ENCODE measurements around the gene NGDN.
"Not testable (repeated sequence)": the region's sequence is repeated elsewhere in the genome, so short reads cannot be mapped to it uniquely, and the experiment has no call there.

Gene NGDN, protein sequence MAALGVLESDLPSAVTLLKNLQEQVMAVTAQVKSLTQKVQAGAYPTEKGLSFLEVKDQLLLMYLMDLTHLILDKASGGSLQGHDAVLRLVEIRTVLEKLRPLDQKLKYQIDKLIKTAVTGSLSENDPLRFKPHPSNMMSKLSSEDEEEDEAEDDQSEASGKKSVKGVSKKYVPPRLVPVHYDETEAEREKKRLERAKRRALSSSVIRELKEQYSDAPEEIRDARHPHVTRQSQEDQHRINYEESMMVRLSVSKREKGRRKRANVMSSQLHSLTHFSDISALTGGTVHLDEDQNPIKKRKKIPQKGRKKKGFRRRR

DNA sequence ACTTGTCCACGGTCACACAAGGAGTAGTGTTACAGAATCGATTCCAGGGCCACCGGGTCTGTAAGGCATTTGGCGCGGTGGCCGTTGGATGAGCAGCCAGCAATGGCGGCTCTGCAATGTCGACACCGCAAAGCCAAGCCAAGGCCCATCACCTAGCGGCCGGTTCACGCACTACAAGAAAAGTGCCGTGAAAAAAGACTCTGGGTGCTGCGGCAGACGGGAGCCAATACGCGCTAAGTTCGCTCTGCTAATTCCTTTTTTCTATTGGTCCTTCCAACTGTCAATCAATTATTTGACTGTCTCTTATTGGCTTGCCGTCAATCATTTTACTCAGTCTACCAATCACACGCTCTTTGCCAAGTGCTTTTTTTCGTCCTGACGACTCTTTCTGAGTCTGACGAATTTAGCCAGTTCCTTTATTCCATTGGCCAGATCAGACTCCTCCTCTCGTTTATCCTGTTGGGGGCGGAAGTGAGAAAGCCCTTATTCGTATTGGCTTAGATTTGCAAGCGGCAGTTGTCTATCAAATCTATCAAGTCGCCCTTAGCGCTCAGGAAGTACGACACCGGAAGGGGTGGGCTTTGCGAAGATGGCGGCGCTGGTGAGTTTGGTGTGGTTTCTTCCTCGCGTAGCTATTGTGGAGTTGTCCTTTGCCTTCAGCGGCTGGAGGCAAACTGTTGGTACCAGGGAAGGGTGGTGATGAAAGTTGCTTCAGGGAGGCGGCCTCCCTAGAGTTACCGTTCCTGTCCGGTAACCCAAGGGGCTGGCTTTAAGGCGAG lies at the start of gene NGDN:
Gene NGDN (plus strand): TSS at position 577 of the 779 bp plus-strand sequence. CDS start 13 bp downstream, at position 590.
- DNase-seq, result peak; percentile 98 to 100

DNA sequence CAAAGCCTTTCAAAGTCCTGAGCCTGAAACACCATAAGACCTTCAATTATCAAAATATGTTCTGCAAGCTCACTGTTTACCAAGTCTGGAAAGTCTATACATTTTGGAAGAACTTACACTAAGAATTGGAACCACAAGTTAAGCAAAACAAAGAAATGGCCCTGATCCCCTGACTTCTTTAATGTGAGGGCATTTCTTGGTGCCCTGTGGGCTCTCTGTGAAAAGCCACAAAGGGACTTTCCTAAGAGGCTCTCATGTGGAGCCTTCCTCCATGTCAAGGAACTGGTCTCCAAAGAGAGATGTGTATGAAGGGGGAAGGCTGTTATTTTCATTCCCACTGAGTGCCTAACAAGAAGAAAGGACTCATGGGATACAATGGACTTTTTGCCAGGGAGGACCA lies 47.9 kb upstream of the NGDN start:
- no peak for DNase-seq

DNA sequence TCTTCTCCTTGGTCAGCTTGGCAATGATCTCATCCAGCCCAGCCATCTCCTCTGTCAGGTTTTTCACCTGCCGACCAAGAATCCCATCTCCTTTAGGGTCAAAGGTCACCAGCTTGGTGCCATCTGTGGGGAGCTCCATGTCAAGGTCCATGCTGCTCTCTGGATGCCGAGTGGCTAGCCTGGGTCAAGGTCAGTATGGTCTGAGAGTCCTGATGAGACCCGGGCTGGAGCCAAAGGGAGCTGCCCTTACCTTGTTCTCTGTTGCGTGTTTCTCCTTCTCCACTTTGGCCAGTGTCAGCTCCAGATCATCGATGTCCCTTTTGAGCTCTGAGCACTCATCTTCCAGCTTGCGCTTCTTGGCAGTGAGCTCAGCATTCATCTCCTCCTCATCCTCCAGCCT lies 45.8 kb upstream of the NGDN start:
- no peak for DNase-seq

DNA sequence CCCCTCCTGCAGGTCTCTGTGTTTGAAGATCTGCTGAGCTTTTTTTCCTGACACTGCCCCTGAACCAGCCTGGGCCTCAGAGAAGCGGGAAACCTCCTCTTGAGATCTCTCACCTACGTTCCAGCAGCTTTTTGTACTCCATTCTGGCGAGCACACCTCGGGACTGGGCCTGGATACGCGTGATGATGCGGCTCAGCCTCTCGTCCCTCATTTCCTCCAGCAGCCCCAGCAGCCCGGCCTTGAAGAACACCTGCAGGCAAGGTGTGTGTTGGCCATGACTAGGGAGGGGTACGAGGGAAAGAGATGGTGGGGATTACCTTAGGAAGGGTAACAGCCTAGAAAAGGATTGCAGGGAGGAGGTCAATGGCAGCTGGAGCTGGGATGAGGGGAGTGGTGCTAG lies 44.3 kb upstream of the NGDN start:
- DNase-seq, result no peak

DNA sequence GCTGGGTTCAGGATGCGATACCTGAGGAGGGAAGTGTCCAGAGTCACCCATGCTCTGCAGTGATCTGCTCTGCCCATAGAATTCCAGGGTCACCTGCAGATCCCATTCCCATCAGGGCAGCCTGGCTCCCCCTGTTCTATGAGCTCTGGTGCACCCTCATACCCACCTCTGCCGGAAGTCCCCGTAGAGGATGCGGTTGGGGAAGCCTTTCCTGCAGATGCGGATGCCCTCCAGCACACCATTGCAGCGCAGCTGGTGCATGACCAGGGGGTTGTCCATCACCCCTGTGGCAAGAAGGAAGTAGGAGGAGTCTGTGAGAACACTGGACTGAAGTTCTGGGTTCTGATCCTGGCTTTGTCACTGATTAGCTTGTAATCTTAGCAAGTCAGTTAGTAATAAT lies 43.7 kb upstream of the NGDN start:
- DNase-seq, result not testable (repeated sequence)

DNA sequence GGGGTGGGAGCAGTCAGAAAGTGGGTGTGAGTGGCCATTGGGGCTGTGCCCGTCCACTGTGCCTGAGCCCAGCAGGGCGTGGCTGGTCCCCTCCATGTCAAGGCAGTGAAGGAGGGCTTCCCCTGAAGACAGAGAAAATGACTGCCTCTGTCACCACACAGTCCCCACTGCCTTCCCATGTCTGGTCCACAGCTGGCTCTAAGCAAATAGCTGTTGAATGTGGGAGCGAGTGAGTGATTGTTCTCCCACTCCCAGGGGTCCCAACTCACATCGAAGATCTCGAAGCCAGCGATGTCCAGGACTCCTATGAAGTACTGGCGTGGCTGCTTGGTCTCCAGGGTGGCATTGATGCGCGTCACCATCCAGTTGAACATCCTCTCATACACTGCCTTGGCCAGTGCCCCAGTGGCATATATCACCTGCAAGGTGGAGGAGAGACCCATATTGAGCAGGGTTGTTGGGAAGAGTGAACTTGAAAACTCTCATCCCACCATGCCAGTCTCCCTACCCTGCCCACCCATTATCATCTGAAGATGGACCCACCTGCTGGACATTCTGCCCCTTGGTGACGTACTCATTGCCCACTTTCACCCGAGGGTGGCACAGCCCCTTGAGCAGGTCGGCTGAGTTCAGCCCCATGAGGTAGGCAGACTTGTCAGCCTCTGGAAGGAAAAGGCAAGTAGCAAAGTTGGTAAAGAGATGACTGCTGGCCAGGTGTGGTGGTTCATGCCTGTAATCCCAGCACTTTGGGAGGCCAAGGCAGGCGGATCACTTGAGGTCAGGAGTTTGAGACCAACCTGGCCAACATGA lies 40.6 kb upstream of the NGDN start:
- DNase-seq, result no peak

DNA sequence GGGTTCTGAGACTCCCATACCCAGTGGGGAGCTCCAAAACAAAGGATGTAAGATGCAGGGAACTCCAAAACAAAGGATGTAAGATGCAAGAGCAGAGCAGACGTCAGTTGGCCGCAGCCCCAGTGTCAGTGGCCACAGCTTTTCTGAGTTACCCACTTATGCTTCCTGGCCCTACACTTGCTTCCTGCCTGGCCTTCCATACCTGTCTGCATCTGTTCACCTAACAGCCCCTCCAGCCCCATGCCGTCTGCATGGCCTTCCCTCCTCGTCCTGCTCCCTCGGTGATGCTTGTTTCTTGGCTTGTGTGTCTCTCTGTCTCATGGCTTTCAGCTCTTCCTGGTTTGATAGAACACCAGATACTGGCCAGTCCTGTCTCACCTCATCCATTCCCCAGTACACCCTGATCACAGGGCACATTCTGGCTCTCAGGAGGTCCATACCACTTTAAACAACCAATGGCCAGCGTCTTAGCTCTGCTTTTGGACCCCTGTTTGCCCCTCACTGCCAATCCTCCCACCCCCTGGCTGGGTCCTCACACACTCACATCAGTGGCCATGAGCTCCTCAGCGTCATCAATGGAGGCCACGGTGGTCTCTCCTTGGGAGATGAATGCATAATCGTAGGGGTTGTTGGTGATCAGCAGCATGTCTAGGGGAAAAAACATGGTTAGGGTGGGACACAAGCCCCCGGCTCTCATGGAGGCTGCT lies 39.3 kb upstream of the NGDN start:
- DNase-seq, result no peak

DNA sequence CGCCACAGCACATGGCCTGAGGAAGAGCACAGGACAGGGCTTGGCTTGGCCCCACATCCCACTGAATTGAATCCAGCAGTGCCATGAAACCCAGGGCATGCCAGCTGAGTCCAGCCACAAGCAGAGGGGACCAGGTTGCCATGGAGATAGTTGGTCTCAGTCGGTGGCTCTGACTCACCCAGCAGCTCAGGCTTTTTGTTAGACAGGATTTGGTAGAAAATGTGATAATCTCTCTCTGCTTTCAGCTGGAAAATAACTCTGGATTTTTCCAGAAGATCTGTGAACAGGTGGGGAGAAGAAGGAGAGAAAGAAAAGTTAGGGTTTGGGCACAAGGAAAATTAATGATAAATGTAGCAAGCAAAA lies 38.8 kb upstream of the NGDN start:
- no peak for DNase-seq

DNA sequence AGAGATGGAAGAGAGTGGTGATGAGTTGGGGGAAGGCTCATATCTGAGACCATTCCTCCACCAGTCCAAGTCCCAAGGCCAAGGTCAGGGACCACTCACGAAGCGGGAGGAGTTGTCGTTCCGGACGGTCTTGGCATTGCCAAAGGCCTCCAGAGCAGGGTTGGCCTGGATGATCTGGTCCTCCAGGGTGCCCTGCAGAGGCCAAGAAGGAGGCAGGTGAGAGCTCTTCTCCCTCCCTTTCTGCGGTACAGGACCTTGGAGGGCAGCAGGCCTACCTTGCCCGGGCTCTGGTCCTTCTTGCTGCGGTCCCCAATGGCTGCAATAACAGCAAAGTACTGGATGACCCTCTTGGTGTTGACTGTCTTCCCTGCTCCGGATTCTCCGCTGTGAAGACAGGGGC lies 38.0 kb upstream of the NGDN start:
- no peak for DNase-seq

DNA sequence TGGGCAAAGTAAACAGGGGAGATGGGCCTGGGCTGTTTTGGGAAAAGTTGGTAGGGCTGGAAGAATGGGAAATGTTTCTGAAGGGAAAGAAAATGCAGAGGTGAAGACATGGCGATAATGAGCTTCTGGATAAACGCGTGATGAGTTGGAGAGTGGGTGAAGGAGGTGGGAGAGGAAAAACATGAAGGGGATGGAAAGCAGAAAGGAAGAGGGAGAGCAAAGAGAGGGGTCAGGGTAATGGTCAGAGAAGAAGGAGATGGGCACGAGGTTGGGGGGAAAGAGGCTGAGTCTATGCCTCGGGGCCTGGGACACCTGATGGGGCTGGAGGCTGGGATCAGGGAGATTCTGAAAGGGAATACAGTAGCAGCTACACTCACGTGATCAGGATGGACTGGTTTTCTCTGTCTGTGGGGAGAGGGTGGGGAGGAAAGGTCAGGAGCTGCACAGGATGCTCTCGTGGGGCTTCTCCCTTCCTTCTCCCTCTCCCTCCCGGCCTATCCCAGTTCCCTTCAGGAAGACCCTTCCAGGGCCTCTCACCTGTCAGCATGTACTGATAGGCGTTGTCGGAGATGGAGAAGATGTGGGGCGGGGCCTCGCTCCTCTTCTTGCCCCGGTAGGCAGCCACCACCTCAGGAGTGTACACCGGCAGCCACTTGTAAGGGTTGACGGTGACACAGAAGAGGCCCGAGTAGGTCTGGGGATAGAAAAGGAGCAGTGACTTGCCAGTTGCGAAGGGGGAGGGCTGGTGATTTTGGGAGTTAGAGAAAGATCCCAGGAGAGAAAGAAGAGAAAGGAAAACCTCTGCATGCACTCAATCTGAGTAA lies 37.2 kb upstream of the NGDN start:
- DNase-seq, result no peak

DNA sequence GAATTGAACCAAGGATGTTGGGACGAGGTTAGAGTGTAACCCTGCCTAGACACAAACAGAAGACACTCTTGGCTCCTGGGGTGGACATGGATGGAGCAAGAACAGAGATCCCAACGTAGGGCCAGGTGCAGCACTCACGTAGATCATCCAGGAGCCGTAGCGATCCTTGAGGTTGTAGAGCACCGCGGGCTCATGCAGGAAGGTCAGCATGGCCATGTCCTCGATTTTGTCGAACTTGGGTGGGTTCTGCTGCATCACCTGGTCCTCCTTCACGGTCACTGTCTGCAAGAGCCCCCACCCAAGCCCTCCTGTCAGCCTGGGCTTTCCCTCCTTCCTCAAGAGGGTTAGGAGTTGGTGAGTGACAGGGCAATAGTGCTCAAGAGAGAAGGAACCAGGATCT lies 36.6 kb upstream of the NGDN start:
- no peak for DNase-seq

DNA sequence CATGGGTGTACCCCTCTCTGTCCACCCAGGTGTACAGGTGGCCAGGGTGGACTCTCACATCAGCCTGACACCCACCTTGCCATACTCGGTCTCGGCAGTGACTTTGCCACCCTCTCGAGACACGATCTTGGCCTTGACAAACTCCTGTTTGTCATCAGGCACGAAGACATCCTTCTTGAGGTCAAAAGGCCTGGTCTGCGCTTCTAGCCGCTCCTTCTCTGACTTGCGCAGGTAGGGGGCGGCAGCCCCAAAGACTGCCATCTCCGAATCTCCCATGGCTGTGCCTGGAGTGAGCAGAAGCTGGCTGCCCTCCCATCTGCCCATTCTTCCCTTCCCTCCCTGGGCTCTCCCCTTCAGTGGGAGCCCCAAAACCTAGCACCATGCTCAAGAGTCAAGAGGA lies 36.0 kb upstream of the NGDN start:
- no peak for DNase-seq

DNA sequence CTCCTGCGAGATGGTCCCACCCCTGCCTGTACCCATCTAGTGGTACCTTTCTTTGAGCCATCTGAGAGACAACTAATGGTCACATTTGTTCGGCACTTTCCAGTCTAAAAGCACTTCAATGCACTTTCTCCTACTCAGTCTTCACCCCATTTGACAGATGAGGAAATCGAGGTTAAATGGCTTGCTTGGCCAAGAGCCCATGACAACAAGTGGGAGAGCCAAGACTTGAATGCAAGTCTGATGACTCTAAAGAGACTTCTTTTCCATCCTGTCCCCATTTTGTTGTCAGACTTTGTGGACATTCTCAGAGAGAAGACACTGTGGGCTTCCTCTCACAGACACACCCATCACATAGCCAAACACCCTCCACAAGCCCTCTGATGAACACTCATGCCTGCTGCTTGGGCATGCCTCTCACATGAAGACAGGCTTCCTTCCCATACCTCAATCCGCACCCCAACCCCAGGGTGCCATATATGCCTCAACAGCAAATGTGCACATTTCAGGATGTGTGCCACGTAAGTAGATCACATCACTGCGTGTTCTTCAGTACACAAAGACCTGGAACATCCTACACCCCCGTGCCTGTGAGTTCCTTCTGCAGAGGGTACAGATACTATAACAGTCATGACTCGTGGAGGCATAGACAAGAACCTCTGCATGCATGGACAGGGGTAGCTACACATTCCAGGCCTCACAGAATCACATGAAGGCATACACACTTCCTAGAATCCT lies 34.8 kb upstream of the NGDN start:
- DNase-seq, result no peak

DNA sequence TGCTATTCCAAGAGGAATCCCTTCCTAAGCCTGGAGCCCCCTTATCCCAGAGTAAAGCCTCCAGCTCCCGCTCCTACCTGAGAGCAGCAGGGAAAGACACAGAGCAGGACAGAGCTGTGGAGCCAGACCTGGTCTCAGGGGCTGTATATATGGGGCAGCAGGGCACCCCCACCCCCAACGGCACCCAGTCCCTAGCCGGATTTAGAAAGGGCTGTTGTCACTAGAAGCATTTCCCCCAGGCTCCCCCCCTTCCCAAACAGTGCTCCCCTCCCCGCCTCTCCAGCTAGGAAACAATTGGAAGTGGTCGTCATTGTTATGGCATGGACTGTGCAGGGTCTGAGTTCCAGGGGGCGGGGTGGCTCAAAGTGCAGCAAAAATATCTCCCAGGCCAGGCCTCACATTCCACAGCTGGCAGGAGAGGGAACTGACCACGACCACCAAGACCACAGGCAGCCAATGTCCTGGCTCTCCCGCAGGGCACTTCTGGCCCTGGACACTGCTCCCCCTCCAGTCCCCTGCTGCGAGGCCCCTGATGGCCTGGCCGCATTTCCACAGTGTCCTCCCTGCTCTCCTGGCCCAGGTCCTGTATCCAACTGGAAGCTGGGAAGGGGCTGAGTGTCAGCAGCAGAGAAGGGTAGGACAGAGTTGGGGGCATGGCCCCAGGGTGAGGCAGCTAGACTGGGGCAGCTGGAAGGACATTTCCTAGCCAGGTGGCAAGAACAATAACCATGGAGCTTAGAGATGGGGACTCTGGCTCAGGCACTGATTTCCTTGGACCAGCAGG lies 33.8 kb upstream of the NGDN start, which contains the start of gene MYH7:
Gene MYH7 (minus strand): TSS at position 118 of the 784 bp plus-strand sequence. CDS start 1,928 bp downstream, outside the sequence.
- no peak for DNase-seq

DNA sequence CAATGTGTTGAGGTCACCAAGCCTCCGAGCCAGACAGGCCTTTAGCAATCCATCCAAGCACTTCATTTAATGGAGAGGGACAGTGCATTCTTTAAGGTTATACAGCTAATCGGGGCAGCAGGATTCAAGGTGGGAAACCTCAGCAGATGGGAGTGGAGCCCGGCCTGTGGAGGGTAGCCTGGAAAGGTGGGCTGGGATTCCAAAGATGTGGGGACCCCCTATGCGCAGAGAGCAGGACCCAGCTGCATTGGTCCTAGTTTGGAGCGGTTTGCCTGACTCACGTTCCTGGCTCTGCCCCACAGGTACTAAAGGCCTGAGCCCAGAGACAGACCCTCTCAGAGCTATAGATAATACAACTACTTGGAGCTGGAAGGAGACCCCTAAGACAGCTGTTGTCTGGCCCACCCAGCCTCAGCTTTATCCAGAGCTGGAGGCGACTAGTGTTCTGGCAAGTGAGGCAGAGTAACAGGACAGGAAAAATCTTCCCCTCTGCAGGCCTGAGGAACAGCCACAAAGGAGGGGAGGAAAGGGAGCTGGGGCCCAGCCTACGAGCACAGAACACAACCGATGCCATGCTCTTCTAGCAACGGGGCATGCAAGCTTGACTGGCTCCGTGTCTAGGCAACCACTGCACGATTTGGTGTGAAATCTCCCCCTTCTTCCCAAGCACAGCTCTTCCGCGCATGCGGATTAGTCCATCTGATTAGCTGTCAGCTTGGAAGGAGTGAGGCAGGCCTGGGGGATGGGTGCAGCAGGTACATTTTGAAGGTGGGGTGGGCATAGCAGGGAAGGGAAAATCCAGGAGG lies 33.0 kb upstream of the NGDN start:
- peak in 1 of 2 experiments; percentile 47 for DNase-seq

DNA sequence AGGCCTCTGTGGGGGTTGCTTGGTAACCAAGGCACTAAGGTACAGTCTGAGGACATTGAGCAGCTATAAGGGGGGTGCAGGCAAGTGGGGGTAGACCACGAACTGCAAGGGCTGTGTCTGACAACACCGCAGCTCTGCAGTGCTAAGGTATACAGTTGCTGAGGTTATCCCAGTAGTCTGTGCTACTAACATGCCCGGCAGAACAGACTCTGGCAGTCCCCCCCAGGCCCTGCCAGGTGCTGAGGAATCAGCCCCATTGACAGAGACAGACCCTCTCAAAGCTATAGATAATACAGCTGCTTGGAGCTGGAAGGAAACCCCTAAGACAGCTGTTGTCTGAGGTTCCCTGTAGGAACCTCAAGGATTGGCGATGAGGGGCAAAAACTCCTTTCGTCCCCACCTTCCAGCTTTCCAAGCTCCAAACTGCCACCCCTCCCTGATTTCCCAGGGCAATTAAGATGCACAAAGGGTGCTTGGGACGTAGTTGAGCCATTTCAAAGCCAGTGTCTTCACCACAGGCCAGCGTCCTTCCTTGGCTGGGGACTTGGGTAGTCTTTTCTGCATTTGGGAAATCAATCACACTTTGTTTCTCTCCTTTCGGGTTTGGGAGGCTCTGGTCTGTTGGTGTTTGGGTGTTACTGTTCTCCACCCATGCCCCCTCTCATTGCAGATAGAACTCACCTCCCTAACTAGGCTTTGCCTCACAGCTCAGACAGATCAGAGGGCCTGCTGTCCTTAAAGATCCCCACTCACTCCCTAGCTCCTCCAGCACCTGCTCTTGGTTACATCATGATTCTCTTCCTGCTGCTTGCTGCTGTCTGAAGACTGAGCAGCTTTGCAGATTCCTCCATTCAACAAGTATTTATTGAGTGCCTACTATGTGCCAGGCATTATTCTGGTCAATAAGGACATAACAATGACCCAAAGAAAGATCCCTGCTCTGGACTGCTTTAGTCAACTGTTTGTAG lies 32.1 kb upstream of the NGDN start:
- no peak for DNase-seq

DNA sequence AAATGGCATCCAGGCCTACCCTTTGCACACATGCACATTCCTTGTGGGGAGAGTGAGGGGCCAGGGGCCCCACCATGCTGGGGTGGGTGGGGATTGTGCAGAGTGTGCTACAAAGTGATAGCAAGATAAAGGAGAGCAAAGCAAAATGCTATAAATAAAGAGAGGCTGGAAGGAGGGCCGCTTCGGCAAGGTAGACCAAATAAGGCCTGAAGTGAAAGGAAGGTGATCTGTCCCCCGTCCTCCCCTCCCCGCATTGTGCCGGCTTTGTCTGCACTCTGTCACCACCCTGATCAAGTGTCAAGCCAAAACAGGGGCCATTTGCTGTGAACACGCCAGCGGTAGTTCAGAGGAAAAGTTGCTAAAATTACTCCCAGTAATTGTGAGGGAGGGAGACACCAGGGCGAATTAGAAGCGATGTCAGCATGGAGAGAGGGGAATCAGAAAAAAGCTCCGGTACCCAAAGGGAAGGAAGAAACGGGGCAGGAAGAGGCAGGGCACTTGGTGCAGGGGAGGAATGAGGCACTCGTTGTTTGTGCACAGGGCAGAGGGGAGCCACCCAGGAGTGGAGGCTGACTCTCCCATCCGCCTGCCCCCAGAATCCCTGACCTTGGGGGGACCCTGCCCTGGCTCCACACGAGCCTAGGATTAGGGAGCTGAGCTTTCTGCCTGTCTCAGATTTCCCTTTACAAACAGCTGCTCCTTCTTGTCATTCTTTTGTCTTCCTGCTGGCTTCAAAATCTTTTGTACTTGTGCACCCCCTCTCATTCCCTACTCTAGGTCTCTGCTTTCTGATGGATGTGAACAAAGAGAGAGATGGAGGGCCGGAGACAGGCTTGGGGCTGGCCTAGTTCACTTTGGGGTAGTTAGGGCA lies 31.2 kb upstream of the NGDN start:
- no peak for DNase-seq
